ENCODE data around the gene IRF2BPL. TPM values are rescaled to one million over a fixed set of nuclear protein-coding genes. Genes with fewer than 3 reads are reported as not detected.

Gene IRF2BPL
- total RNA-seq (2014; rRNA removed; shearing (Covaris generic)), result 21.7 and 23.5 TPM in 2 replicates

- 0 out of 2 replicates have a peak, but pooled peaks cover 2% of the 10 kb centered on the region for H3K36me3 ChIP-seq
- peak within 1 kb of the TSS; percentile 80 for H3K27ac ChIP-seq
- H3K4me1 ChIP-seq, result peaks cover 16% of the 10 kb centered on the region
- peak; percentile 98 to 99 for DNase-seq
- no peaks in the 10 kb centered on the region for H3K27me3 ChIP-seq
- H3K4me3 ChIP-seq, result peak within 1 kb of the TSS; percentile 75
- no peaks in the 10 kb centered on the region for H3K9me3 ChIP-seq (replicated peaks)
Measured at GRCh38 chr14:77028384-77029231, at the start of gene IRF2BPL. Gene IRF2BPL, minus strand, starts transcription at chr14:77028708. Its CDS starts 916 bp downstream, at chr14:77027792.

GRCh38 chr14:77077040-77077439, 48.5 kb upstream of the IRF2BPL start:
- Histone ChIP-seq H3K36me3 (no peaks in the 10 kb centered on the region), H3K4me1 (no peaks in the 10 kb centered on the region), H3K27ac (no peak overlapping the region), H3K4me3 (no peak overlapping the region), H3K27me3 (no peaks in the 10 kb centered on the region), H3K9me3 (replicated peaks) (no peaks in the 10 kb centered on the region)
- no peak for DNase-seq

DNA sequence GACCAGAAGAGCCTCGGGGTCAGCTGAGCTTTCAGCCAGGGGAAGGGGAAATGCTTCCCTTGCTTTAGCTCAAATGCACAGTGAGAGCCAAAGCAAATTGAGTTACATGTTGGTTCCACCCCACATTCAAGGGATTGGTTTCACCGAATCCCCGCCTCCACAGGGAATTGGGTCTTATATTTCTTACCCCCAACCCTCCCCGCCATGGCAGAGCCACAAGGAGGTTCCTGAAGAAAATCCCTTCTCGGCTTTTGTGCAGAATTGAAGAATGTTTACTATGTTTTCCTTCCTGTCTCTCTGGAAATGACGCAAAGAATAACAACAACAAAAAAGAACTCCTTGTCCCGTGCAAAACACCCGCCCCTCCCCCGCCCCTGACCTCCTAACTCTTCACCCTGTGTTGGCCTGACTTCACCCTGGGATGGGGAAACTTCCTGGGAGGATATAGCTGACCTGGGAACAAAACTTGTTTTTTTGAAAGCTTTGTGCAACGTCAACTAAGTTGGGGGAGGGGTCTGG, 47.7 kb upstream of the IRF2BPL start:
- no peaks in the 10 kb centered on the region for H3K36me3 ChIP-seq
- H3K4me1 ChIP-seq, result no peaks in the 10 kb centered on the region
- no peaks in the 10 kb centered on the region for H3K27me3 ChIP-seq
- no peaks in the 10 kb centered on the region for H3K9me3 ChIP-seq (replicated peaks)
- no peak for DNase-seq
- H3K27ac ChIP-seq, result no peak overlapping the region
- H3K4me3 ChIP-seq, result no peak overlapping the region

- no peaks in the 10 kb centered on the region for H3K36me3 ChIP-seq
- no peak overlapping the region for H3K27ac ChIP-seq
- no peak overlapping the region for H3K4me3 ChIP-seq
- DNase-seq, result no peak
- no peaks in the 10 kb centered on the region for H3K9me3 ChIP-seq (replicated peaks)
- H3K4me1 ChIP-seq, result no peaks in the 10 kb centered on the region
- no peaks in the 10 kb centered on the region for H3K27me3 ChIP-seq
Measured at GRCh38 chr14:77074969-77075368, 46.5 kb upstream of the IRF2BPL start.

- DNase-seq, result no peak
- H3K9me3 ChIP-seq (replicated peaks), result no peaks in the 10 kb centered on the region
- no peak overlapping the region for H3K27ac ChIP-seq
Measured at GRCh38 chr14:77071938-77072388, 43.5 kb upstream of the IRF2BPL start.

DNA sequence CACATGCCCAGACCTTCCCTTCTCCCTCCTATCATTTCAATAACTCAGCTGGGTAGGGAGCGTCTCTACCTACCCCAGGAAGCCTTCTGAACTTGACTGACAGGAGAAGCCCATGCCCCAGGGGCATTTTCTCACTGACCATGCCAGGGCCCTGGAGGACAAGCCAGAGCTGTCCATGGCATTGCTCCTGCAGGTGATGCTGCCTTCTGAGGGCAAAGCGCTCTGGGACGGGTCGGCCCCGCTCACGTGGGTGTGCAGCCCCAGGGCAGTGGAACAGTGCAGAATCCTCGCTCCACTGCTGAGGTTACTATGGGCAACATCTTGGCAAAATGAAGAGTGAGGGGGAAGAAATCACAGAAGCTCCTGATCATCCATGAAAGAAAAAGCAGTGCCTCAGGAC, 41.0 kb upstream of the IRF2BPL start:
- no peak overlapping the region for H3K27ac ChIP-seq
- no peaks in the 10 kb centered on the region for H3K9me3 ChIP-seq (replicated peaks)
- no peaks in the 10 kb centered on the region for H3K36me3 ChIP-seq
- H3K4me3 ChIP-seq, result no peak overlapping the region
- H3K4me1 ChIP-seq, result no peaks in the 10 kb centered on the region
- DNase-seq, result no peak
- H3K27me3 ChIP-seq, result no peaks in the 10 kb centered on the region

More at GRCh38 chr14:77071938-77072388, 43.5 kb upstream of the IRF2BPL start:
- Histone ChIP-seq H3K27me3 (no peaks in the 10 kb centered on the region), H3K4me1 (no peaks in the 10 kb centered on the region), H3K4me3 (no peak overlapping the region), H3K36me3 (no peaks in the 10 kb centered on the region)

- no peak for DNase-seq
- H3K4me1 ChIP-seq, result no peaks in the 10 kb centered on the region
- peaks cover 5% of the 10 kb centered on the region; the same call in 1 of the 2 replicates for H3K27me3 ChIP-seq
- H3K27ac ChIP-seq, result no peak overlapping the region
- no peak overlapping the region for H3K4me3 ChIP-seq
- H3K36me3 ChIP-seq, result no peaks in the 10 kb centered on the region
- no peaks in the 10 kb centered on the region for H3K9me3 ChIP-seq (replicated peaks)
Measured at GRCh38 chr14:77068517-77069200, 40.2 kb upstream of the IRF2BPL start.

- peak; percentile 46 to 70 for DNase-seq
- Histone ChIP-seq H3K27me3 (peaks cover 8% of the 10 kb centered on the region; the same call in 1 of the 2 replicates), H3K36me3 (no peaks in the 10 kb centered on the region), H3K4me1 (no peaks in the 10 kb centered on the region), H3K27ac (no peak overlapping the region), H3K4me3 (no peak overlapping the region), H3K9me3 (replicated peaks) (no peaks in the 10 kb centered on the region)
Measured at GRCh38 chr14:77067632-77068516, 39.4 kb upstream of the IRF2BPL start.

- no peak for DNase-seq
- Histone ChIP-seq H3K36me3 (no peaks in the 10 kb centered on the region), H3K4me3 (no peak overlapping the region), H3K4me1 (no peaks in the 10 kb centered on the region), H3K9me3 (replicated peaks) (no peaks in the 10 kb centered on the region), H3K27ac (no peak overlapping the region), H3K27me3 (peaks cover 8% of the 10 kb centered on the region; the same call in 1 of the 2 replicates)
Measured at GRCh38 chr14:77066578-77067172, 38.2 kb upstream of the IRF2BPL start.

GRCh38 chr14:77065851-77066577, 37.5 kb upstream of the IRF2BPL start:
- H3K27ac ChIP-seq, result no peak overlapping the region
- peaks cover 8% of the 10 kb centered on the region; the same call in 1 of the 2 replicates for H3K27me3 ChIP-seq
- no peak overlapping the region for H3K4me3 ChIP-seq
- H3K36me3 ChIP-seq, result no peaks in the 10 kb centered on the region
- no peaks in the 10 kb centered on the region for H3K9me3 ChIP-seq (replicated peaks)
- H3K4me1 ChIP-seq, result no peaks in the 10 kb centered on the region
- no peak for DNase-seq

GRCh38 chr14:77064521-77065178, 36.1 kb upstream of the IRF2BPL start:
- Histone ChIP-seq H3K27ac (no peak overlapping the region), H3K4me1 (no peaks in the 10 kb centered on the region), H3K27me3 (peaks cover 8% of the 10 kb centered on the region; the same call in 1 of the 2 replicates), H3K4me3 (no peak overlapping the region), H3K9me3 (replicated peaks) (no peaks in the 10 kb centered on the region; the same call in 1 of the 2 replicates), H3K36me3 (no peaks in the 10 kb centered on the region)
- no peak for DNase-seq

- Histone ChIP-seq H3K27ac (no peak overlapping the region), H3K4me3 (no peak overlapping the region), H3K36me3 (no peaks in the 10 kb centered on the region), H3K27me3 (peaks cover 8% of the 10 kb centered on the region; the same call in 1 of the 2 replicates), H3K4me1 (peaks cover 3% of the 10 kb centered on the region; the same call in 1 of the 2 replicates), H3K9me3 (replicated peaks) (no peaks in the 10 kb centered on the region; the same call in 1 of the 2 replicates)
- no peak for DNase-seq
Measured at GRCh38 chr14:77063571-77064171, 35.2 kb upstream of the IRF2BPL start.
